ENCODE data around the gene MAP2.

DNA sequence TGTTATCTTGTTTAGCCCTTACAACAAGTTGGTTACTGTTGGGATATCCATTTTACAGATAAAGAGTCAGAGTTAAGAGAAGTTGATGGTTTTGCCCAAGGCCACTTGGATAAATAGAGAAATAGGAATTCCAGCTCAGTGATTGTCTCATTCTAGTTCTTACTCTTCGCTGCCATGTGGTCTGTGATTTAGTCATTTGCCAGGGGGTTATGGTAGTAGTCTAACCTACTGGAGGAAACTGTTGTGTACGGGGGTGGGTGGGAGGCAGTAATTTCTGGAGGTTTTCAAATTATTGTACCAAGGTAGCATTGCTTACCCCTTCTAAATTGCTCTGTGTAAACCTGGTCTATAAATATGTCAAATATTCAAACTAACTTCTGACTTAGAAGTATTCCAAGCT lies 110.4 kb downstream of the MAP2 start:
- no peak for TF ChIP-seq POLR2AphosphoS5 (IDR thresholded peaks at IDR 0.05; ENCODE audit: low read depth)
- TF ChIP-seq CTCF (conservative IDR thresholded peaks at IDR 0.05; ENCODE audit: low read depth in 2 of 2) = no peak
- no peak for TF ChIP-seq EZH2phosphoT487 (IDR thresholded peaks at IDR 0.05; ENCODE audit: unreplicated experiment)
- TF ChIP-seq, protein P1, sequence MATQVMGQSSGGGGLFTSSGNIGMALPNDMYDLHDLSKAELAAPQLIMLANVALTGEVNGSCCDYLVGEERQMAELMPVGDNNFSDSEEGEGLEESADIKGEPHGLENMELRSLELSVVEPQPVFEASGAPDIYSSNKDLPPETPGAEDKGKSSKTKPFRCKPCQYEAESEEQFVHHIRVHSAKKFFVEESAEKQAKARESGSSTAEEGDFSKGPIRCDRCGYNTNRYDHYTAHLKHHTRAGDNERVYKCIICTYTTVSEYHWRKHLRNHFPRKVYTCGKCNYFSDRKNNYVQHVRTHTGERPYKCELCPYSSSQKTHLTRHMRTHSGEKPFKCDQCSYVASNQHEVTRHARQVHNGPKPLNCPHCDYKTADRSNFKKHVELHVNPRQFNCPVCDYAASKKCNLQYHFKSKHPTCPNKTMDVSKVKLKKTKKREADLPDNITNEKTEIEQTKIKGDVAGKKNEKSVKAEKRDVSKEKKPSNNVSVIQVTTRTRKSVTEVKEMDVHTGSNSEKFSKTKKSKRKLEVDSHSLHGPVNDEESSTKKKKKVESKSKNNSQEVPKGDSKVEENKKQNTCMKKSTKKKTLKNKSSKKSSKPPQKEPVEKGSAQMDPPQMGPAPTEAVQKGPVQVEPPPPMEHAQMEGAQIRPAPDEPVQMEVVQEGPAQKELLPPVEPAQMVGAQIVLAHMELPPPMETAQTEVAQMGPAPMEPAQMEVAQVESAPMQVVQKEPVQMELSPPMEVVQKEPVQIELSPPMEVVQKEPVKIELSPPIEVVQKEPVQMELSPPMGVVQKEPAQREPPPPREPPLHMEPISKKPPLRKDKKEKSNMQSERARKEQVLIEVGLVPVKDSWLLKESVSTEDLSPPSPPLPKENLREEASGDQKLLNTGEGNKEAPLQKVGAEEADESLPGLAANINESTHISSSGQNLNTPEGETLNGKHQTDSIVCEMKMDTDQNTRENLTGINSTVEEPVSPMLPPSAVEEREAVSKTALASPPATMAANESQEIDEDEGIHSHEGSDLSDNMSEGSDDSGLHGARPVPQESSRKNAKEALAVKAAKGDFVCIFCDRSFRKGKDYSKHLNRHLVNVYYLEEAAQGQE (IDR thresholded peaks at IDR 0.05; ENCODE audit: unreplicated experiment) = no peak
- TF ChIP-seq NANOG (IDR thresholded peaks at IDR 0.05; ENCODE audit: borderline replicate concordance) = no peak
- no peak for TF ChIP-seq JUNB (IDR thresholded peaks at IDR 0.05; ENCODE audit: unreplicated experiment)
- no peak for TF ChIP-seq EZH2 (IDR thresholded peaks at IDR 0.05; ENCODE audit: low read depth, unreplicated experiment)
- no peak for TF ChIP-seq CREB1 (CRISPR knock-in tag; IDR thresholded peaks at IDR 0.05; ENCODE audit: low read depth)
- TF ChIP-seq, protein P2, sequence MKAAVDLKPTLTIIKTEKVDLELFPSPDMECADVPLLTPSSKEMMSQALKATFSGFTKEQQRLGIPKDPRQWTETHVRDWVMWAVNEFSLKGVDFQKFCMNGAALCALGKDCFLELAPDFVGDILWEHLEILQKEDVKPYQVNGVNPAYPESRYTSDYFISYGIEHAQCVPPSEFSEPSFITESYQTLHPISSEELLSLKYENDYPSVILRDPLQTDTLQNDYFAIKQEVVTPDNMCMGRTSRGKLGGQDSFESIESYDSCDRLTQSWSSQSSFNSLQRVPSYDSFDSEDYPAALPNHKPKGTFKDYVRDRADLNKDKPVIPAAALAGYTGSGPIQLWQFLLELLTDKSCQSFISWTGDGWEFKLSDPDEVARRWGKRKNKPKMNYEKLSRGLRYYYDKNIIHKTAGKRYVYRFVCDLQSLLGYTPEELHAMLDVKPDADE (IDR thresholded peaks at IDR 0.05) = no peak
- no peak for TF ChIP-seq ZNF114 (CRISPR knock-in tag; IDR thresholded peaks at IDR 0.05)
- TF ChIP-seq ZNF331 (CRISPR knock-in tag; IDR thresholded peaks at IDR 0.05; ENCODE audit: low read depth) = no peak

All from GM23338 (cell line).